Smooth muscle cell of the brain vasculature (primary cell): ENCODE measurements around the gene PARD3B.

ENCODE experiments used
- DNase-seq: peaks from one replicate; pipeline ENCODE4 v3.0.0-alpha.2; 2012; ENCODE audit warnings: low read depth, low spot score

PARD3B gene

DNA sequence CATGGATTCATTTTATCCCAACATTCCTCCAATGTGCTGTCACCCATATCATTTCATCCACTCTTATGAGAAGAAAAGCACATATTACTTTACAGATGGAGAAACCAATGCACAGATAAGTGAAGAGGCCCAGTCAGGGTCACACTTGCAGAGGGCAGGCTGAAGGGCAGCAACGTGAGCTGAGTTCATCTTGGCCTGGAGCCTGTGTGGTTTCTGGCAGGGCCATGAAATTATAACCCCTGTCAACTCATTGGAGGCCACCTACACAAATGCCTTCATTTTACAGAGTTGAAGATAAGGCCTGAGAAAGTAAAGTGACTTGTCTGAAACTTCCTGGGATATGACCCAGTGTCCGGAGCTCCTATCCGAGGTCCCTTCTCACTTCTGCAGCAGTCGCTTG, 1048.6 kb downstream of the PARD3B start:
- no peak for DNase-seq

DNA sequence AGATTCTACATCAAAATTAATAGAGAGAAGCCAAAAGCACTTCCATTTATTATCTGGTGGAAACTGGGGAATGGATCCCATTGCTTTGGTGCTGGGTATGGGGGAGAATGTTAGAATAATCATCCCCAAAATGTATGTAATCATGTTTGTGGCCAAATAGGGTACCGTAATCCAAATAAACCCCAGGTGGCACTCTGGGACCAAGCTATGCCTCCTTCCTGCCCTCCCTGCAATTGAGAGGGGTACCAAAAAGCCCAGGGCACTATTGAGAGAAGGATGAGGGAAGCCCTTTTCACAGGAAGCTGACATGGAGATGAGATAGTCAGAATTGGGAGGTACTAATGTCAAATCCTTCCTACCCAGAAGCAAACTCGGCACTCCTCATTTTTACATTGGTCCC, 1051.3 kb downstream of the PARD3B start:
- DNase-seq: no peak

DNA sequence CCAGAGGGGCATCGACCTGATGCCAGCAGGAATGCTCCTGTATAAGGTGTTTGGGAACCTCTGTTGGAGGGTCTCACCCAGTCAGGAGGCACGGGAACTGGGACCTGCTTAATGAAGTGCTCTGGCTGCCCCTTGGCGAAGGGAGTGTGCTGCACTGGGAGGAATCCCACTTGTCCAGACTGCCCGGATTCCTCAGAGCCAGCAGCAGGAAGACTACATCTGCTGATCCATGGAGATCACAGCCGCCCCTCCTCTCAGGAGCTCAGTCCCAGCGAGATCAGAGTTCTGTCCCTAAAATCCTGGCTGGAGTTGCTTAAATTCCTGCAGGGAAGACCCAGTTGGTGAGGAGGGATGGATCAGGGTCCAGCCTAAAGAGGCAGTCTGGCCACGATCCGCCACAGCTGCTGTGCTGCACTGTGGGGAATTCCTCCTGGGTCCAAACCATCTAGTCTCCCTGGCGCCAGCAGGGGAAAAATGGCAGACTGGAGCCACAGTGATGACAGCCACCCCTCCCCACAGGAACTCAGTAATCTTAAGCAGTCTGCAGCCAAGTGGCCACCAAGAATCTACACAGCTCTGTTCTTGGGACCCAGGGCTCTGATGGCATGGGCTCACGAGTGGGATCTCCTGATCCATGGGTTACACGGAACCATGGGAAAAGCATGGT, 1060.5 kb downstream of the PARD3B start:
- no peak for DNase-seq

DNA sequence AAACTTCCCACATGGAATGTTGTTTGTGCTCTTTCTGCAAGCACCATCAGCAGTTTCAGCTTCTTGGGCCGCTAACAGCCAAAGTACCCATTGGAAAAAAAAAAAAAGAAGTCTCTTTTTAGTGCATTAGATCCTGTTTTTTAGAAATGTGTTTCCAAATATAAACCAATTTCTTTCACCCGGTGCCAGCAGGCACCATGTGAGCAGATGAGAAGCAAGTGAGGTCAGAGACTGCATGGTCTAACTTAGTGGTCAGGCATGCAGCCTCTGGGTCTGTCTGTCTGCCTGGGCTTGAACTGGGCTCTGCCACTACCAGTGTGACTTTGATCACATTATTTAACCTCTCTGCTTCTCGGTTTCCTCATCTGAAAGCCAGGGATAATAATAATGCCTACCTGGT, 1061.9 kb downstream of the PARD3B start:
- no peak for DNase-seq

DNA sequence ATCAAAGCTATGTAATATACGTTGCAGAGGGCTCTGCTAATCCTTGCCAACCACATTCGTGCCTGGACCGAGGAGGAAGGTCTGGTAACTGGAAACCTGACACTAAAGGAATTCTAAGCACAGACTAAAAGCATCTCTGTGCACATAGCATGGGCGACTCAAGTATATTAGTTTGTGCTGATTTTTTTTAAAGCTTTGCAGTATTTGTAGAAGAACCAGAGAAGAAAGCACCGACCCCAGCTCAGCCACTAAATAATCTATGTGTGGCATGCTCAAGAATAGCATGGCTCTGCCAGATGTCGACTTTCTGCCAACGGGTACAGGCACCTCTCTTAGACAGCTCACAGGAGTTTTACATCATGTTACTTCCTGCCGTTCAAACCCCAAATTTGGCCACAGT, 1063.8 kb downstream of the PARD3B start:
- DNase-seq: no peak

DNA sequence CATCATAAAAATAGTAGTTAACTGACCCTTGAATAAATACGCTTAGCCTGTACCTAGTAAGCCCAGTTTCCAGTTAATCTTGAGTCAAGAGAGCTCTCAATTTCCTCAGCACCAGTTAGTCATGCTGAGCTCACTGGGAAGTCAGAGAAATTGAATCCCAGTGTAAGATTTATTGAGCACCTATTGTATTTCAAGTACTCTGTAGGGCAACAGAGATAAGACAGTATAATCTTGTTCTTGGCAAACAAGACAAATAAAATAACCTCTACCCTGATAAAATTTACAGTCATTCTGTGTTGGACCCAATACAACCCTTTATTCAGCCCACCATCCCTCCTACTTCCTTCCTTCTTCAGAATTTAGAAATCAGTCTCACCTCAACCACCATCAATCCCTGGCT, 1065.2 kb downstream of the PARD3B start:
- DNase-seq: no peak

DNA sequence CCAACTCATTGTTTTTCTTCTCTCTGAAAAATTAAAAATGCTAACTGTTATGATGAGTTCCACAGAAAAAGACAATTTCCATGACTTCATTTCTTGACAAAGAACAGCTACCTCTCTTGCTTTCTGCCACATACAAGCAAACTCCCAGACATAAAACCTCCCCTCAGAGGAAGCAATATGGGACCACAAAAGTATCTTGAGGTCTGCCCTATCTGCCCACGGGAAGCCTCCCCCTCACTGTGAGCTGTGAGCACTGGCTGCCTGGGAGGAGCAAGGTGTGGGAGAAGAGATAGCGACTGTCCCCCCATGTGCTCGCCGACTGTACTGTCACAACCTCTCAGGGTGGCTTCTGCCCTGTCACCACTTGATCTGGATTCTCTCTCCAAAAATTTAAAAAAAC, 1067.4 kb downstream of the PARD3B start:
- no peak for DNase-seq

DNA sequence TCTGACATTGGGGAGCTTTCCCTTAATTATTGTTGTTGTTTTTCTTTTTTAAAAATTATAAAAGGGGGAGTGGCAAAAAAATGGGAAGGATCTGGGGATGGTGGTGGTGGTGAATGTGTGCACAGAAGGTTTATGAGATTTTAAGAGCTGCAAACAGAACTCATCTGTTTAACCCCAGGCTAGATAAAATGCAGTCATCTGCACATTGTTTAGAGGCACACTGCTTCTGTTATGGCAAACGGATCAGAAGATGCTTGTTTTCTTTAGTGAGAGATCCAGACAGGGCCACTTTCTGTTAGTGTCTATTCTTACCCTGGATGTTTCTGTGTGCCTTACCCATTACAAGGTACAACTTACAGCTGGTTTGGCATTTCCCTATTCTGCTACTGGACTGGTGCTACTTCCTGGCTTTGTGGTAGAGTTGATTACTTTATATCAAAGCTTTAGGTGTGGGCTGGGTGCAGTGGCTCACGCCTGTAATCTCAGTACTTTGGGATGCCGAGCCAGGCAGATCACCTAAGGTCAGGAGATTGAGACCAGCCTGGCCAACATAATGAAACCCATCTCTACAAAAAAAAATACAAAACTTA, 1068.8 kb downstream of the PARD3B start:
- DNase-seq: no peak

DNA sequence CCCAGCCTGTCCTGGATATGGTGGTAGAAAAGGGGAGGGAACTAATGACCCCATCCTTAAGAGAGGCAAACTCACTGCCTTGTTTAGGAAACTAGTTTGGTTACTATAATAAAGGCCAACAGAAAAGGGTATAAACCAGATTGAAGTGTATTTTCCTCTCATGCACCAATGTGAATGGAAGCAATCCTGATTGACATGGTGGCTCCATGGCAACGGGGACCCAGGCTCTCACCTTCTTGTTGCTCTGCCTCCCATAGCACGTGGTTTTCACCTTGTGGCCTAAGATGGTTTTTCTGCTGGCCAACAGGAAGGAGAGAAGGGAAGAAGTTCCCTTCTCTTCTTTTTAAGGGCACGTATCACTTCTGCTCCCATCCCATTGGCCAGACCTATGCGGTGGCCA, 1069.7 kb downstream of the PARD3B start:
- no peak for DNase-seq

DNA sequence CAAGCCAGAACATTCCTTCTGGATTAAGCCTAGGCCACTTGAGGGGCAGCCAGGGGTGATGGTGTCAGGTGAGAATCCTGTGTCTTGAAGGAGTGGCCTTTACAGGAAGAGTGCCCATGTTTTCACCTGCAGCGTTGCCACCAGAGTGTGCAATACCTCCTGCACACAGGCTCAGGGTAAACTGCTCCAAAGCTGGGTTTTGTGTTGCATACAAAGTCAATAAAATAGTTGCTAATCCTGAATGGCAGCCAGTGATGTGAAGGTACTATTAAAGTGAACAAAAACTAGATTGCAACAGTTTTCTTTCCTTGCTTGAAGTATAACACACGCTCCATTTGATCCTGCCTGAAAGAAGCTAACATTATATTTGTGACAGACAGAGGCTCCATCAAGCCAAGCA, 1072.6 kb downstream of the PARD3B start:
- no peak for DNase-seq

DNA sequence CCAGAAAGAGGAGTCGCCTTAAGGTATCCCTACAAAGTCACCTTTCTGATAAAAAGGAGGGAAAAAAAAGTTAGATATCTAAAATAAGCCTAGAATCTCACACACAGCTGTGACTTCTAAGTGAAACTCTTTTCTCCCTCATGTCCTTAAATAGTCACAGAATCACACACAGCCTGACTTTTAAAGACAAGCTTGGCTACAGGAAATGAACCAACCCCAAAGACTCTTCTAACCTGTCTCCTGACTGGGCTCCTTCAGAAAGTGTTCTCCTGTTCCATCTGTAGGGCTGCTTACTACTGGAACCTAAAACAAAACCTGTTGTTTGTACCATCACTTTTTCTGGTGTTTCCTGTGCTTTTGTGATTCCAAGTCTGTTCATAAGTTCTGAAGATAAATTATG, 1074.3 kb downstream of the PARD3B start:
- DNase-seq: no peak

DNA sequence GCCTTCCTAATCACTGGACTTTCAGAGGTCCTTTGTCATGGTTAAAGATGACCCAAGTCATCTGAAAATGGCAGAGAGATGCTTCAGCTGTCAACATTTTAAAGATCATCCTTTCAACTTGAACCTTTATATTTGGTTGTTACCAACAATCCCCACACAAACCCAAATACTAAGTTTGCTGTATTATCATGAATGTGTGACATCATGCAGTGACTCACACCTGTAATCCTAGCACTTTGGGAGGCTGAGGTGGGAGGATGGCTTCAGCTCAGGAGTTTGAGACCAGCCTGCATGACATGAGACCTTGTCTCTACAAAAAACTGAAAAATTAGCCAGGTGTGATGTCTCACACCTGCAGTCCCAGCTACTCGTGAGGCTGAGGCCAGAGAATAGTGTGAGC, 1081.8 kb downstream of the PARD3B start:
- no peak for DNase-seq

DNA sequence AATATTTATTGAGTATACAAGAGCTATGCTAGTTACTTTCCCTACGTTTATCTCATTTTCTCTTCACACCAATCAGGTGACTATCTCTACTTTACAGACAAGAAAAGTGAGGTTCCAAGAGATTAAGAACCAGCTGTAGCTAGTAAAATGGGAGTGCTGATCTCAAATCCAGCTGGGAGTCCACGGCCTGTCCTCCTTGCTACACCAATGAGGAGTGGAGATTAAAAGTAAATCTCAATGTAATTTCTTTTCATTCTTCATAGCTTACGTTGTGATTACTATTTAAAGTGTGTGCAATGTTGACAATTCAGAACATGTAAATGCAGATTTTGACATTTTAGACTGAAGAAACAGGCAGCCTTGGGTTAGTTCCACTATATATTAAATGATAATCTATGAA, 1083.1 kb downstream of the PARD3B start:
- DNase-seq: no peak

DNA sequence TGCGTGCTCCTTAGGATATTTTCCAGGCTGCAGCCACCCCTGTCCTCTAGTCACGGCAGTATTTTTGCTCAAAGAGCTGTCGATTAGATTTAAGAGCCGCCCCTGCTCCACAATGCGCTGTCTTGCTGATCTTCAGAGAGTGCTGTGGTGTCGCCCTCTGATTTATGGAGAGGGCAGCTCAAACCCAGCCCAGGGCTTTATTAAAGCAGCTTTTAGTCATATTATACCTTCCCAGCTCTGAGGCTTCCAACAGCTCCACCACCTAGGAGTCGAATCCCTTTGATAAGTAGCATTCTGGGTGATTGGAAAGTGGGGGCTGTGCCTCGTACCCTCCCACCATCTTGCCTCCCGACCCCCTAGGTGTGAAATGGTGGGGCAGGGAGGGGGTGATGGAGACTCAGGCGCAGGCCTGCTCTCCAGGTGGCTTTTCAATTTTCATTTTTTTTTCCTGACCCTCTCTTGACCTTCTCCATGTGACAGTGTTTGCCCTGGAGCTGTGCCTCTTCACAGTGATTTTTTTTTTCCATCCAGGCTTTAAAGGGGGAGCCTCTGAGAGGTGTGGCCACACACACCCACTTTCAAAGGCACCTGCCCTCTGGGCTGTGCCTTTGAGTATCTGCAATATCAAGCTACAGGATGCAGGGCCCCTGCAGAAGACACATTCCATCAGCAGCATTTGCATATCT, 1084.0 kb downstream of the PARD3B start:
- no peak for DNase-seq

DNA sequence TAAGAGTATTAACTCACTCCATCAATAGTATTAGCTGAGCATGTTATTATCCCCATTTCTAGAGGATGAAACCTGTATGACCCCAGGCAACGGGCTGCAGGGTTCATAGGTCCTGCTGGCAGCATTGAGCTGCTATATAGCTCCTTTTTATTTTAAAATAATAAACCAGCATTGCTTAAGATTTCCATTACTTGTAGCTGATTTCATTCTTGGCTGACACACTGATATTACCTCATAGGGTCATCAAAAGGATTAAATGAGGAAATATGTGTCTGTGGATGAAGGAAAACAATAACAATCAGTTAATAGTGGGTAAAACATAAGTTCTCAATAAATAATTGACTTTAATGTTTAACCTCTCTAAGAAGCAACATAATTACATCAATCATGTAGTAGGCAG, 1088.7 kb downstream of the PARD3B start:
- no peak for DNase-seq

DNA sequence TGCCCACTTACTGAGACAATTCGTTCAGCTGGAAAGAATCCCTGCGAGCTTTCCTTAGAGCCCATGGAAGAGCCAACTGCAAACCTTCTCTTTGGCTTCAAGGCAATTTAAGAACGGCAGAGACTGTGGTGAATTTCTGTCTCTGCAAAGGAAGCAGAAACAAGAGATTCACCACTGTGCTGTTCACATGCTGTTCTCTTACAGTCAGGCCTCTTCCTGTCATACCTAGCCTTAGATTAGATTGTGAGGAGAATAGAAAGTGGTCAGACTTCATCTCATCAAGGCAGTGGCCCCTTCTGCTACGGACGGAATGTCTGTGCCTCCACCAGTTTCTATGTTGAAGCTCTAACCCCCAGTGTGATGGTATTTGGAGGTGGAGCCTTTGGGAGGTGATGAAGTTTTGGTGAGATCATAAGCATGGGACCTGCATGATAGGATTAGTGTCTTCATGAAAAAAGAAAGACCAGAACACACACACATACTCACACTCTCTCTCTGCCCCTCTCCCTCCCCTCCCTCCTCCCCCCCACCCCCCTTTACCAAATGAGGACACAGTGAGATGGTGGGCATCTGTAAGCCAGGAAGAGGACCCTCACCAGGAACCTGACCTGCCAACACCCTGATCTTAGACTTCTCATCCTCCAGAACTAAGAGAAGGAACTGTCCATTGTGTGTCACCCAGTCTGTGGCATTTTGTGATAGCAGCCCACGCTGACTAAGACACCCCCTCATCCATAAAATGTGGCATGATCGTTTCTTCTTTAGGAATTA, 1091.5 kb downstream of the PARD3B start:
- DNase-seq: no peak

DNA sequence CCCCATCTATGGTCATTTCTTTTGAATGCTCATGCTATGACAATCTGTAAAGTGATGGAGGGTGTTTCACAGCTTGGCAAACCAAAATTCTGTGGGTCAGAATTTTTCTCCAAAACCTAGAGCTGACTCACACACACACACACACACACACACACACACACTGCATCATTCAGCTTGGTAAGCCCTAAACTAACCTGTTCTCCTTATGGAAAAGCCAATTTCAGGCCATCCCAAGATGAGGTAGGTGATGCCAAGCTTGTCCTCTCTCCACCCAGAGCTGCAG, 1092.0 kb downstream of the PARD3B start:
- no peak for DNase-seq

DNA sequence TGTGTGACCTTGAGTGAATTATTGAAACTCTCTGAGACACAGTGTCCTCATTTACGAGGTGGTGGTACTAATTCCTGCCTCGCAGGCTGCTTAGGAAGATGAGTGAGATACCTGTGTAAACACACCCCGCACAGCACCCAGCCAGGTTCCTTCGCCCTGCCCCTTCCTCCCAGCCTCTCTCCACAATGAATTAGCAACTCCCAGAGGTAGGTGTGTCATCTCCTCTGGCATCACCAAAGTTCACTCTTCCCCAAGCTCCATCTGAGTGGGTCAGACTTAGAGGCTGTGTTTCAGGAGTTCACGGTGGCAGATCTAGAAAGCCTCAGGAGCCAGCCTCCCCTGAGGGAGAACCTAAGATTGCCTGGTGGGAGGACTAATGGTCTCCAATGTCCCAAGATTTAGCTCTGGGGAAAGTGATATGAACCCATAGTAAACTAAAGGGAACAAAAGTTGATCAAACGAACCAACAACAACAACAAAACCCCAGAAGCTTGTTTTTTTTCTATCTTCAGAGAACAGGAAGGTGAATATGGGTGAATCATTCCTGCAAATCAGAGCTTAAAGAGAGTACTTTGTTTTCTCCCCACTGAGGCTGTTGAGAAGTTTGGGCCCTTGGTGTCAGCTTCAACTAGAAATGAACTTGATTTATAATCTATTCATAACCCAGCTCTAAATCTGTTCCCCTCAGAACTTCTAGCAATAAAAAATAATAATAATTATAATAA, 1092.7 kb downstream of the PARD3B start:
- DNase-seq: no peak

DNA sequence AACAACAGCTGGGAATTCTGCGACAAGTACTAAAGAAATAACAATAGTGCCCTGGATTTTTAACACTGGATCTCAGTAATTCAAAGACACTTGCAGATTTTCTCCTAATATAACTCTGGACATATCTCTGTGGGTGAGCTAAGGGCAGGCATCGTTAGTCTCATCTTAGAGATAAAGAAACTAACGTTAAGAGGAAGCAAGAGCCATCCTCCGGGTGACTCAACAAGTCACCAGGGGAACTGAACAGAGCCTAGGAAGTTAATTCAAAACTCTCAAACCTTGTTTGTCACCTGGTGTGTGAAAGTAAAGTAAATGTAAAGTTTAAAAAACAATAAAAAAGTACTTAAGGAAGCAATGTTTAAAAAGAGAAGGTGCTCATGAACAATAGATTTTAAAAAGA, 1095.4 kb downstream of the PARD3B start:
- DNase-seq: no peak

DNA sequence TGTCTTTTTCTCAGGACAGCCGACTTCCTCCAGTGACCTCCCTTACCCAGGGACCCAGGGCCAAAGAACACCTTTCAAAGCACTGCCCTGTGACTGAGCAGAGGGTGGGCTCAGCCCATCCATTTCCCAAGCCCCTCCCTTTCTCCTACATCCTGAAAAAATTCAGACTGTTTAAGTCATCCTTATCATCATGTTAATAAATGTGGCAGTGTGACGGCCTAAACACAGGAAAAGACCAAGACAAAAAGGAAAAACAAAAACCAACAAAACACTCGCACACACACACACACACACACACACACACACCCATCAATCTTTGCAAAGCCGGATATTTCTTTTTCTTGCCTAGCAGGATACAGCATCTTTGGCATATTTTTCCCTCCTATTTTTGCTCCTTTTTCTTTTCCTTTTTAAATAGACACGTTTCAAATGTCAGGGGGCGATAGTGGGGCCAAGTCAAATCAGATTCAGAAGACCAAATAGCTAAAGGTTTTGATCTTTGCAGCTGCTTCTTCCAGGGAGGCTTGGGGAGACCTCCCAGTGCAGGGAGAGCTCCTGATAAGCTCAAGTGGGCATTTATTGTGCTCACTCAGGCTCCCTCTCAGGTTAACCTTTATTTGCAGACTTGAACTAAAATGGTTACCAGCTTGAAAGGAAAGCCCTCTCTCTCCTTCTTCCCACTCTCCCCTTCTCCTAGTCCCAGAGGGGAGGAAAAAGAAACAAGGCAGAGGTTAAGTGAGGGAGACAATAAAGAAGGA, 1097.5 kb downstream of the PARD3B start:
- DNase-seq: no peak

DNA sequence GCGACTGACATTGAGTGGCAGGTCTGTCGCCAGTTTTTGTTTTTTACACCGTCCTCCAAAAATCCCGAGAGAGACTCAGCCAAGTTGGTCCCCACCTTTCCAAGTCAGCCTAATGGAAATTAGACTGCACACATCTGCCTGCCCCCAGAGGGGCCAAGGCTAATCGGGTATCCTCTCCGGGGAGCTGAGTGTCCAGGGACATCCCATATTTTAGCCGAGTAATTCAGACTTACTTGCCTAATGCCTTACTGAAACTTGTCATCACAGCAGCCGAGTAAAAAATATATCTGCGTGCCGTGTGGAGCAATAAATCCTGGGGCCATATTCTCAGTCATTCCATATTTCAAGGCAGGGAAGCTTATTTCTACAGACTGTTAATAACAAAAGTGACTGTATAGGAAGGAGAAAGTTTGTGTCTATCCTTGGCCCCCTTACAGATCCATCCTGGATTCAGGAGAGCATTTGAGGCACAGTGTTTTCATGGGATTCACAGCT, 1098.2 kb downstream of the PARD3B start:
- DNase-seq: no peak
